GM12874 (cell line): ENCODE data around the gene RALA.
A peak's percentile ranks its signal among the peaks of the same experiment; 100 is the strongest.

ENCODE experiments used
- CTCF ChIP-seq: IDR thresholded peaks from 2 replicates; pipeline ENCODE4 v1.5.1; 2011; ENCODE audit warnings: low read depth, mild to moderate bottlenecking, control low read depth, low read length, moderate library complexity; ENCODE audit not compliant: insufficient read depth

RALA gene

GRCh38 chr7:39623047-39623731 lies at the start of gene RALA:
RALA (plus strand) TSS chr7:39623572; CDS start chr7:39686668, 63,096 bp downstream.
- no peak for TF ChIP-seq CTCF

- no peak for TF ChIP-seq CTCF
These were observed 48.6 kb upstream of the RALA start for GRCh38 chr7:39574673-39575349.

GRCh38 chr7:39577229-39577874 lies 46.0 kb upstream of the RALA start:
- TF ChIP-seq CTCF, result no peak

GRCh38 chr7:39580149-39580874 lies 43.1 kb upstream of the RALA start:
- TF ChIP-seq CTCF, result peak; percentile 71

- no peak for TF ChIP-seq CTCF
These were observed 40.8 kb upstream of the RALA start for GRCh38 chr7:39582536-39582935.

GRCh38 chr7:39583539-39583938 lies 39.8 kb upstream of the RALA start:
- no peak for TF ChIP-seq CTCF

- no peak for TF ChIP-seq CTCF
These were observed 36.0 kb upstream of the RALA start for GRCh38 chr7:39587393-39587792.
